ENCODE measurements around the gene MIOX. TPM values are rescaled to one million over a fixed set of nuclear protein-coding genes. Genes with fewer than 3 reads are reported as not detected.

MIOX gene
- total and polyA plus RNA-seq, 10 donors: 0.24 to 2.2 (median 0.26) TPM; not detected in 6

DNA sequence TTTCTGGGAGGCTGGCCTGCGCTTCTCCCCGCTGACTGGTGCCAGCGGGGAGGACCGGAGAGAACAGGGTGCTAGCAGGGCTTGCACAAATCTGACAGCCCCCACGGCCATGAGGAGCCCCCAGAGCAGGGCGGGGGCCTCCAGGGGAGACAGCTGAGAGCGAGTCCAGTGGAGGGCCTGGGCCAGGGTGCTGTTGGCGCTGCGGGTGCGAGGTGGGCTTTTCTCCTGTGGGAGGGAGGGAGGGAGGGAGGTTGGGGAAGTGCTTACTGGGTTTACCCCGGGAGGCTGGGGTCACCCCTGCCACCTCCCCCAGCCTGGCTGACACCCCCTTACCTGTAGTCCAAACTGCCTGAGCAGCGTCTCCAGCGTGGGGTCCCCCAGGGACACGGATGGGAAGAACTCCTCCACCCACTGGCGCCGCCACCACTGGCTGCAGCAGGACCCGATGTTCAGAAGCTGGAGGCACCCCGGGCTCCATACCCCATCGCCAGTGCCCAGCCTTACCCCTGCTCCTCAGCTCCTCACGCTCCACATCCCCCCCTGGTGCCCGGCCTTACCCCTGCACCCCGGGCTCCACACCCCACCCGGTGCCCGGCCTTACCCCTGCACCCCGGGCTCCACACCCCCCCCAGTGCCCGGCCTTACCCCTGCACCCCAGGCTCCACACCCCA, 17.0 kb downstream of the MIOX start:
- TF ChIP-seq POLR2A (IDR thresholded peaks at IDR 0.05): no peak
- TF ChIP-seq, protein P1, sequence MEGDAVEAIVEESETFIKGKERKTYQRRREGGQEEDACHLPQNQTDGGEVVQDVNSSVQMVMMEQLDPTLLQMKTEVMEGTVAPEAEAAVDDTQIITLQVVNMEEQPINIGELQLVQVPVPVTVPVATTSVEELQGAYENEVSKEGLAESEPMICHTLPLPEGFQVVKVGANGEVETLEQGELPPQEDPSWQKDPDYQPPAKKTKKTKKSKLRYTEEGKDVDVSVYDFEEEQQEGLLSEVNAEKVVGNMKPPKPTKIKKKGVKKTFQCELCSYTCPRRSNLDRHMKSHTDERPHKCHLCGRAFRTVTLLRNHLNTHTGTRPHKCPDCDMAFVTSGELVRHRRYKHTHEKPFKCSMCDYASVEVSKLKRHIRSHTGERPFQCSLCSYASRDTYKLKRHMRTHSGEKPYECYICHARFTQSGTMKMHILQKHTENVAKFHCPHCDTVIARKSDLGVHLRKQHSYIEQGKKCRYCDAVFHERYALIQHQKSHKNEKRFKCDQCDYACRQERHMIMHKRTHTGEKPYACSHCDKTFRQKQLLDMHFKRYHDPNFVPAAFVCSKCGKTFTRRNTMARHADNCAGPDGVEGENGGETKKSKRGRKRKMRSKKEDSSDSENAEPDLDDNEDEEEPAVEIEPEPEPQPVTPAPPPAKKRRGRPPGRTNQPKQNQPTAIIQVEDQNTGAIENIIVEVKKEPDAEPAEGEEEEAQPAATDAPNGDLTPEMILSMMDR (IDR thresholded peaks at IDR 0.05 in 8 of 11, conservative IDR thresholded peaks at IDR 0.05 in 3 of 11): no peak
- no peak for TF ChIP-seq POLR2AphosphoS5 (IDR thresholded peaks at IDR 0.05)
- H3K9me3 ChIP-seq: no peaks in the 10 kb centered on the region
- intact Hi-C loops (cut with DNase I; ENCODE audit: low total_unique reads): no loop called here
- H3K4me1 ChIP-seq: peaks cover 10 to 38% (median 21%) of the 10 kb centered on the region in 6 donors
- 85 to 92% (median 90%) methylated on average over 13 to 25 of the region's 26 CpGs for WGBS, 5 donors
- no peak for DNase-seq
- peaks cover 0 to 53% (median 37%) of the 10 kb centered on the region in 6 donors for H3K36me3 ChIP-seq
- H3K4me3 ChIP-seq: no peak overlapping the region
- H3K27ac ChIP-seq: no peak overlapping the region
- no peaks in the 10 kb centered on the region for H3K27me3 ChIP-seq (replicated peaks in 1 of 7)

DNA sequence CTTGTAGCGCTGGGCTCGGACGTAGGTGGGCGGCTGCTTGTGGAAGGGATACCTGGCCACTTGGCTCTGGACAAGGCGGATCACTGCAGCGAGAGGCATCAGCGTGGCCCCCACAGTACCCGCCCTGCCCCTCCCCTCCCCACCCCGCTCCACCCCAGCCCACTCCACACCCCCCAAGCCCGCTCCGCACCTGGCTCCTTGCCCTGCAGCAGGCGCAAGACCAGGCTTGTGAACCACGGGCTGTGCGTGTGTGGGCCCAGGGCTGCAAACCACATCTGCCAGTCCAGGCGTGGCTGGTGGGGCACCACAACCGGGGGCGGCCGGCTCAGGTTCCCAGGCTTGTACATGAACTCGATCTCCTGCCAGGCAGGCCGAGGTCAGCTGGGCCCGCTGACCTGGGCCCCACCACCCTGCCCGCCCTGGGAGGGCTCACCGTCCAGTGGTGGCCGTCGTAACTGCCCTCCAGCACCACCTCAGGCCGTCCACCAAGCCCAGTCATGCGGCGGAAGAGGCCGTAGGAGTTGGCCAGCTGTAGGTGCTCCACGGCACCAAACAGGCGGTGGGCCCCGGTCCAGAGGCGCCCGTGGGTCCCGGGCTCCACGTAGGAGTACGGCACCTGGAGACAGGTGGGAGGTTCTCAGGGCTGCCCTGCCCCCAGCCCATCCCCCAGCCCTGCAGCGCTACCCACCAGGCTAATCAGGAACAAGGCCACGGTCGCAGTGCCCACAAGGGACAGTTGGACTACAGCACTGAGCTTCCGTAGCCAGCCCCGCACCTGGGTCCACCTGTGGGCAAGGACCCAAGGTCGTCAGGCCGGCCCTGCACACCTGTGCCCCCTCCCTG, 17.9 kb downstream of the MIOX start:
- H3K4me3 ChIP-seq: no peak overlapping the region
- DNase-seq: peak; percentile 83
- no peaks in the 10 kb centered on the region for H3K9me3 ChIP-seq
- H3K36me3 ChIP-seq: peaks cover 0 to 53% (median 37%) of the 10 kb centered on the region in 6 donors
- peaks cover 18 to 45% (median 30%) of the 10 kb centered on the region in 6 donors for H3K4me1 ChIP-seq
- intact Hi-C loops (cut with DNase I; ENCODE audit: low total_unique reads): no loop called here
- TF ChIP-seq POLR2A (IDR thresholded peaks at IDR 0.05): no peak
- no peak for TF ChIP-seq POLR2AphosphoS5 (IDR thresholded peaks at IDR 0.05)
- TF ChIP-seq, protein P1 (IDR thresholded peaks at IDR 0.05 in 8 of 11, conservative IDR thresholded peaks at IDR 0.05 in 3 of 11): no peak
- WGBS, 5 donors: 92 to 95% (median 93%) methylated on average over 9 to 44 of the region's 44 CpGs
- H3K27ac ChIP-seq: no peak overlapping the region
- no peaks in the 10 kb centered on the region for H3K27me3 ChIP-seq (replicated peaks in 1 of 7)

DNA sequence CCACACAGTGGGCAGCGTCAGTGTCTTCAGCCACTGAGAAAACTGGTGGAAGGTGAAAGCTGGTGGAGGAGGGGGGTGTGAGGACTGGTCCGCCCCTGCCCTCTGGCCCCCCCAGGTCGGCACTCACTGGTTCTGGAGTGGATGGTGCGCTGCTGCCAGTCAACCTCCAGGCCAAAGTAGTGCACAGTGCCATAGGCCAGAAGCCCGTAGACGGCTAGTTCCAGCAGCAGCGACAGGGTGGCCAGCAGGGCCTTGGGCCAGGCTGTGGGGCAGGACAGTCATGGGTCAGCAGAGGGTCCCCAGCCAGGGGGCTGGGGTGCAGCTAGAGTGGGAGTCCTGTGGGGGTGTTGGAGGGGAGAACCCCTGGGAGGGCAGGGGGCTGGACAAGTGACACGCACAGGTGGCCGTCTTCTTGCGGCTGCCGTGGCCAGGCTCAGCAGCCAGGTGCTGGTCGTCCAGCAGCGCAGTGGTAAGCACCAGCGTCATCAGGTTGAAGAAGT, 18.7 kb downstream of the MIOX start:
- Histone ChIP-seq H3K27me3 (replicated peaks in 1 of 7) (no peaks in the 10 kb centered on the region), H3K4me3 (no peak overlapping the region), H3K4me1 (peaks cover 18 to 52% (median 33%) of the 10 kb centered on the region in 6 donors), H3K9me3 (no peaks in the 10 kb centered on the region), H3K36me3 (peaks cover 0 to 56% (median 37%) of the 10 kb centered on the region in 6 donors), H3K27ac (no peak overlapping the region)
- TF ChIP-seq POLR2AphosphoS5 (IDR thresholded peaks at IDR 0.05) (no peak), POLR2A (IDR thresholded peaks at IDR 0.05) (no peak)
- TF ChIP-seq, protein P1 (IDR thresholded peaks at IDR 0.05 in 8 of 11, conservative IDR thresholded peaks at IDR 0.05 in 3 of 11): no peak
- intact Hi-C loops (cut with DNase I; ENCODE audit: low total_unique reads): no loop called here
- peak; percentile 79 for DNase-seq
- 89 to 95% (median 93%) methylated on average over 13 to 14 of the region's 14 CpGs for WGBS, 5 donors
